Endothelial cell (in vitro differentiated cells): ENCODE measurements around the gene APEX1. TPM values are rescaled to one million over a fixed set of nuclear protein-coding genes. Genes with fewer than 3 reads are reported as not detected.

Experiments
- DNase-seq: peaks from one replicate; pipeline ENCODE4 v3.0.0; 2021; ENCODE audit warnings: low spot score
- H3K27ac Mint-ChIP-seq: one replicate; pipeline ENCODE4 v1.8.0; 2021; ENCODE audit warnings: mixed read lengths, inconsistent platforms; ENCODE audit not compliant: unreplicated experiment
- H3K27me3 Mint-ChIP-seq: one replicate; pipeline ENCODE4 v1.8.0; 2021; ENCODE audit warnings: mild to moderate bottlenecking, moderate library complexity, mixed read lengths, inconsistent platforms; ENCODE audit not compliant: unreplicated experiment
- H3K36me3 Mint-ChIP-seq: one replicate; pipeline ENCODE4 v1.8.0; 2021; ENCODE audit warnings: mild to moderate bottlenecking, low read depth, mixed read lengths, inconsistent platforms; ENCODE audit not compliant: unreplicated experiment
- H3K4me1 Mint-ChIP-seq: one replicate; pipeline ENCODE4 v1.8.0; 2021; ENCODE audit warnings: mild to moderate bottlenecking, mixed read lengths, inconsistent platforms; ENCODE audit not compliant: unreplicated experiment
- H3K4me3 Mint-ChIP-seq: one replicate; pipeline ENCODE4 v1.8.0; 2021; ENCODE audit warnings: mild to moderate bottlenecking, mixed read lengths, inconsistent platforms; ENCODE audit not compliant: unreplicated experiment
- H3K9me3 Mint-ChIP-seq: one replicate; pipeline ENCODE4 v1.8.0; 2021; ENCODE audit warnings: mixed read lengths, inconsistent platforms; ENCODE audit not compliant: unreplicated experiment
- CTCF ChIP-seq: fragments of 200-600 bp; sonication (generic); IDR thresholded peaks from one replicate; pipeline ENCODE4 v1.5.0; 2021; ENCODE audit warnings: antibody characterized with exemption; ENCODE audit not compliant: unreplicated experiment
- total RNA-seq: library from RNA; stranded (reverse); fragmentation: NEBNext Ultra II Directional; extraction: Animal tissue kit (Norgen Biotek cat#: 25700); gene quantifications from one replicate; pipeline ENCODE4 v1.2.1, GENCODE V29; 2021; ENCODE audit not compliant: unreplicated experiment

The APEX1 gene
- total RNA-seq, 1 donor from 2014 or later: 230 TPM

- peaks cover 10% of the 10 kb centered on the region for H3K36me3 Mint-ChIP-seq
- TF ChIP-seq CTCF: no peak
- H3K27ac Mint-ChIP-seq: peak overlapping the region; percentile 96
- H3K27me3 Mint-ChIP-seq: peaks cover 4% of the 10 kb centered on the region
- DNase-seq: no peak
- peak overlapping the region; percentile 97 for H3K4me3 Mint-ChIP-seq
- no peaks in the 10 kb centered on the region for H3K9me3 Mint-ChIP-seq
- peaks cover 11% of the 10 kb centered on the region for H3K4me1 Mint-ChIP-seq
Measured at GRCh38 chr14:20413744-20414082, 41.3 kb upstream of the APEX1 start.

- peaks cover 4% of the 10 kb centered on the region for H3K27me3 Mint-ChIP-seq
- no peak overlapping the region for H3K27ac Mint-ChIP-seq
- no peak overlapping the region for H3K4me3 Mint-ChIP-seq
- peak; percentile 65 for TF ChIP-seq CTCF
- no peaks in the 10 kb centered on the region for H3K9me3 Mint-ChIP-seq
- peaks cover 11% of the 10 kb centered on the region for H3K4me1 Mint-ChIP-seq
- peak; percentile 50 for DNase-seq
- peaks cover 3% of the 10 kb centered on the region for H3K36me3 Mint-ChIP-seq
Measured at GRCh38 chr14:20415782-20416206, 39.2 kb upstream of the APEX1 start.

- TF ChIP-seq CTCF: no peak
- H3K9me3 Mint-ChIP-seq: no peaks in the 10 kb centered on the region
- H3K4me1 Mint-ChIP-seq: peaks cover 9% of the 10 kb centered on the region
- H3K27ac Mint-ChIP-seq: no peak overlapping the region
- H3K36me3 Mint-ChIP-seq: peaks cover 3% of the 10 kb centered on the region
- DNase-seq: no peak
- no peak overlapping the region for H3K4me3 Mint-ChIP-seq
- H3K27me3 Mint-ChIP-seq: peaks cover 2% of the 10 kb centered on the region
Measured at GRCh38 chr14:20416223-20416622, 38.8 kb upstream of the APEX1 start.

GRCh38 chr14:20417250-20418186 lies 37.5 kb upstream of the APEX1 start:
- no peak for DNase-seq
- Mint-ChIP-seq H3K27ac (no peak overlapping the region), H3K4me3 (no peak overlapping the region), H3K9me3 (no peaks in the 10 kb centered on the region), H3K27me3 (peaks cover 2% of the 10 kb centered on the region), H3K36me3 (peaks cover 3% of the 10 kb centered on the region), H3K4me1 (peaks cover 8% of the 10 kb centered on the region)
- no peak for TF ChIP-seq CTCF

GRCh38 chr14:20418501-20418909 lies 36.5 kb upstream of the APEX1 start:
- Mint-ChIP-seq H3K9me3 (no peaks in the 10 kb centered on the region), H3K4me3 (no peak overlapping the region), H3K27ac (no peak overlapping the region), H3K27me3 (peaks cover 2% of the 10 kb centered on the region), H3K4me1 (peaks cover 14% of the 10 kb centered on the region), H3K36me3 (peaks cover 2% of the 10 kb centered on the region)
- no peak for TF ChIP-seq CTCF
- DNase-seq: no peak
